ENCODE results near the gene MYOF. TPM values are rescaled to one million over a fixed set of nuclear protein-coding genes. Genes with fewer than 3 reads are reported as not detected.
"Not testable (repeated sequence)": the region's sequence is repeated elsewhere in the genome, so short reads cannot be mapped to it uniquely, and the experiment has no call there.

Gene MYOF
- polyA plus RNA-seq, 1 of the 3 experiments (the other 2 are of a cell fraction): 103 TPM

DNA sequence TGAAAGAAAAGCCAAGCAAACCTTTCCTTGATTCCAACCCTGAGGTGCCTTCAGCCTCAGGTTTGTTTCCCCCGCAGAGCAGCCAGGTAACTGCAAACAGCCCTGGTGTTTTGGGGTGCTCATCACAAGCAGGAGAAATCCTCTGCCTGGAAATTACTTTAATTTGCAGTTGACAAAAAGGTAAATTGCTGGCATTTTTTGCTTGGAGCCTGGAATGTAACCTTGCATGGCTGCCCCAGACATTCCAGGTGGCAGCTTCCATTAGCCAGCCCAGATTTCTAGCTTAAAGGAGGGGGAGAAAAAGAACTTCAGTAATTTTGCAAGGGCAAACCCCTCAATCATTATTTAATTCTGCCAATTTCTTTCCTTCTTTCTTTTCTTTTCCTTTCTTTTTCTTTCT lies 194.4 kb downstream of the MYOF start:
- Histone ChIP-seq H3F3A (replicated peaks; ENCODE audit: insufficient read depth) (no peaks in the 10 kb centered on the region), H3K36me3 (replicated peaks in 1 of 2; ENCODE audit: control insufficient read depth in 1 of 2, insufficient read depth in 2 of 2, low read length in 1 of 2) (no peaks in the 10 kb centered on the region), H3K9ac (no peak overlapping the region), H2AFZ (ENCODE audit: low read depth) (no peak overlapping the region), H3K9me3 (no peaks in the 10 kb centered on the region), H3K27ac (ENCODE audit: low read depth in 2 of 2, low read length in 1 of 2) (no peak overlapping the region), H3K4me2 (no peak overlapping the region), H4K20me1 (ENCODE audit: insufficient read depth) (no peaks in the 10 kb centered on the region), H3K79me2 (ENCODE audit: insufficient read depth) (no peaks in the 10 kb centered on the region), H3K4me1 (ENCODE audit: control insufficient read depth in 1 of 2, insufficient read depth in 2 of 2, low read depth in 1 of 2, low read length in 1 of 2) (no peaks in the 10 kb centered on the region), H3K9me2 (no peaks in the 10 kb centered on the region), H3K27me3 (ENCODE audit: insufficient read depth) (no peaks in the 10 kb centered on the region; the same call in 1 of the 2 replicates), H3K4me3 (ENCODE audit: low read depth in 2 of 2, low read length in 1 of 2) (no peak overlapping the region)
- no peak for DNase-seq
- WGBS (ENCODE audit: low lambda C conversion rate): 83% methylated on average over 1 of the region's 1 CpG
- TF ChIP-seq REST (IDR thresholded peaks at IDR 0.05; ENCODE audit: low read depth, low read length): no peak
- TF ChIP-seq RXRA (IDR thresholded peaks at IDR 0.05; ENCODE audit: borderline replicate concordance, low read depth): no peak
- TF ChIP-seq RAD21 (IDR thresholded peaks at IDR 0.05; ENCODE audit: low read length): no peak
- no peak for TF ChIP-seq CHD2 (IDR thresholded peaks at IDR 0.05; ENCODE audit: low read length, partially characterized antibody)
- TF ChIP-seq MXI1 (IDR thresholded peaks at IDR 0.05; ENCODE audit: low read depth, low read length): no peak
- no peak for TF ChIP-seq TAF1 (IDR thresholded peaks at IDR 0.05; ENCODE audit: borderline replicate concordance, low read depth, low read length)
- TF ChIP-seq, protein P1, sequence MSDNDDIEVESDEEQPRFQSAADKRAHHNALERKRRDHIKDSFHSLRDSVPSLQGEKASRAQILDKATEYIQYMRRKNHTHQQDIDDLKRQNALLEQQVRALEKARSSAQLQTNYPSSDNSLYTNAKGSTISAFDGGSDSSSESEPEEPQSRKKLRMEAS (IDR thresholded peaks at IDR 0.05; ENCODE audit: low read depth): no peak
- no peak for TF ChIP-seq JUND (IDR thresholded peaks at IDR 0.05)
- no peak for TF ChIP-seq GATA2 (CRISPR knock-in tag; IDR thresholded peaks at IDR 0.05)
- no peak for TF ChIP-seq NRF1 (IDR thresholded peaks at IDR 0.05; ENCODE audit: low read depth, low read length)
- TF ChIP-seq FOXM1 (IDR thresholded peaks at IDR 0.05; ENCODE audit: low read depth): no peak
- TF ChIP-seq YY1 (IDR thresholded peaks at IDR 0.05; ENCODE audit: low read depth): no peak
- TF ChIP-seq TEAD4 (IDR thresholded peaks at IDR 0.05; ENCODE audit: borderline replicate concordance, insufficient read depth): no peak
- TF ChIP-seq MEF2A (IDR thresholded peaks at IDR 0.05; ENCODE audit: borderline replicate concordance, low read depth): no peak
- TF ChIP-seq EZH2phosphoT487 (IDR thresholded peaks at IDR 0.05; ENCODE audit: borderline replicate concordance, low read depth): no peak
- no peak for TF ChIP-seq IRF3 (IDR thresholded peaks at IDR 0.05; ENCODE audit: low read depth, low read length)
- no peak for TF ChIP-seq POLR2AphosphoS5 (IDR thresholded peaks at IDR 0.05; ENCODE audit: low read depth, low read length)
- POLR2A ChIA-PET: no interaction called here
- CTCF ChIA-PET: interaction anchor here (1.4 kb wide), 1 partner anchor 172 kb away, joined by 5 read pairs; no protein-coding TSS in a partner anchor

- H3K27me3 ChIP-seq (ENCODE audit: insufficient read depth); H3K9me3 ChIP-seq; H3K27ac ChIP-seq (ENCODE audit: low read depth in 2 of 2, low read length in 1 of 2); H3K4me3 ChIP-seq (ENCODE audit: low read depth in 2 of 2, low read length in 1 of 2); POLR2A ChIA-PET; H3K9ac ChIP-seq; DNase-seq; H4K20me1 ChIP-seq (ENCODE audit: insufficient read depth); H3K9me2 ChIP-seq; H3K4me2 ChIP-seq; H2AFZ ChIP-seq (ENCODE audit: low read depth); H3K4me1 ChIP-seq (ENCODE audit: control insufficient read depth in 1 of 2, insufficient read depth in 2 of 2, low read depth in 1 of 2, low read length in 1 of 2); H3K79me2 ChIP-seq (ENCODE audit: insufficient read depth); H3K36me3 ChIP-seq (replicated peaks in 1 of 2; ENCODE audit: control insufficient read depth in 1 of 2, insufficient read depth in 2 of 2, low read length in 1 of 2); H3F3A ChIP-seq (replicated peaks; ENCODE audit: insufficient read depth): not testable (repeated sequence)
- WGBS (ENCODE audit: low lambda C conversion rate): 70% methylated on average over 10 of the region's 11 CpGs
- CTCF ChIA-PET: interaction anchor here (1.2 kb wide), 1 partner anchor 168 kb away, joined by 3 read pairs; no protein-coding TSS in a partner anchor
Measured at GRCh38 chr10:93284246-93284645, 197.9 kb downstream of the MYOF start.

Measured in SK-N-SH (cell line).